ENCODE results near the gene CYP4F11. TPM values are rescaled to one million over a fixed set of nuclear protein-coding genes. Genes with fewer than 3 reads are reported as not detected.

CYP4F11 gene
- total RNA-seq, 1 donor from 2014 or later: not detected

- TF ChIP-seq EZH2 (IDR thresholded peaks at IDR 0.05; ENCODE audit: insufficient read depth, low read length): no peak
- no peak for TF ChIP-seq CTCF (IDR thresholded peaks at IDR 0.05; ENCODE audit: insufficient read depth, low read depth, low read length)
- Mint-ChIP-seq H3K9me3 (ENCODE audit: unreplicated experiment) (peaks cover 12% of the 10 kb centered on the region), H3K4me1 (ENCODE audit: low read depth, unreplicated experiment) (no peaks in the 10 kb centered on the region), H3K27ac (ENCODE audit: unreplicated experiment) (no peak overlapping the region), H3K4me3 (ENCODE audit: unreplicated experiment) (no peak overlapping the region), H3K36me3 (ENCODE audit: low read depth, unreplicated experiment) (no peaks in the 10 kb centered on the region), H3K27me3 (ENCODE audit: low read depth, unreplicated experiment) (no peaks in the 10 kb centered on the region)
- no peak for FAIRE-seq
- H2AFZ ChIP-seq (ENCODE audit: low read depth, low read length): no peak overlapping the region
- H3K4me1 ChIP-seq (ENCODE audit: insufficient read depth, low read length): no peaks in the 10 kb centered on the region
- no peak overlapping the region for H3K4me3 ChIP-seq (ENCODE audit: insufficient read depth, low read depth, low read length)
- no peak for DNase-seq (ENCODE audit: low read depth)
- H4K20me1 ChIP-seq (ENCODE audit: insufficient read depth, low read length): no peaks in the 10 kb centered on the region
- H3K79me2 ChIP-seq (ENCODE audit: insufficient read depth, low read length): no peaks in the 10 kb centered on the region
- no peaks in the 10 kb centered on the region for H3K9me3 ChIP-seq (ENCODE audit: insufficient read depth, low read depth, low read length)
- no peak overlapping the region for H3K4me2 ChIP-seq (ENCODE audit: low read length)
- no peaks in the 10 kb centered on the region for H3K27me3 ChIP-seq (ENCODE audit: insufficient read depth, low read length)
- H3K36me3 ChIP-seq (ENCODE audit: insufficient read depth, low read length): no peaks in the 10 kb centered on the region
- no peak overlapping the region for H3K27ac ChIP-seq (ENCODE audit: low read depth, low read length)
- H3K9ac ChIP-seq (ENCODE audit: low read length): no peak overlapping the region
Measured at GRCh38 chr19:15922021-15922420, 12.3 kb downstream of the CYP4F11 start.

GRCh38 chr19:15919243-15919642, 15.1 kb downstream of the CYP4F11 start:
- no peak overlapping the region for H3K27ac ChIP-seq (ENCODE audit: low read depth, low read length)
- no peaks in the 10 kb centered on the region for H3K4me1 Mint-ChIP-seq (ENCODE audit: low read depth, unreplicated experiment)
- H3K36me3 ChIP-seq (ENCODE audit: insufficient read depth, low read length): no peaks in the 10 kb centered on the region
- no peaks in the 10 kb centered on the region for H3K27me3 ChIP-seq (ENCODE audit: insufficient read depth, low read length)
- no peaks in the 10 kb centered on the region for H4K20me1 ChIP-seq (ENCODE audit: insufficient read depth, low read length)
- H3K4me2 ChIP-seq (ENCODE audit: low read length): no peak overlapping the region
- TF ChIP-seq EZH2 (IDR thresholded peaks at IDR 0.05; ENCODE audit: insufficient read depth, low read length) (no peak), CTCF (IDR thresholded peaks at IDR 0.05; ENCODE audit: insufficient read depth, low read depth, low read length) (no peak)
- H3K27ac Mint-ChIP-seq (ENCODE audit: unreplicated experiment): no peak overlapping the region
- H3K4me1 ChIP-seq (ENCODE audit: insufficient read depth, low read length): no peaks in the 10 kb centered on the region
- H3K4me3 ChIP-seq (ENCODE audit: insufficient read depth, low read depth, low read length): no peak overlapping the region
- peaks cover 2% of the 10 kb centered on the region for H3K9me3 ChIP-seq (ENCODE audit: insufficient read depth, low read depth, low read length)
- DNase-seq (ENCODE audit: low read depth) (no peak), FAIRE-seq (no peak)
- H3K79me2 ChIP-seq (ENCODE audit: insufficient read depth, low read length): no peaks in the 10 kb centered on the region
- no peak overlapping the region for H2AFZ ChIP-seq (ENCODE audit: low read depth, low read length)
- H3K9ac ChIP-seq (ENCODE audit: low read length): no peak overlapping the region
- H3K4me3 Mint-ChIP-seq (ENCODE audit: unreplicated experiment): no peak overlapping the region
- peaks cover 10% of the 10 kb centered on the region for H3K9me3 Mint-ChIP-seq (ENCODE audit: unreplicated experiment)
- no peaks in the 10 kb centered on the region for H3K36me3 Mint-ChIP-seq (ENCODE audit: low read depth, unreplicated experiment)
- H3K27me3 Mint-ChIP-seq (ENCODE audit: low read depth, unreplicated experiment): no peaks in the 10 kb centered on the region

- H3K9ac ChIP-seq (ENCODE audit: low read length): no peak overlapping the region
- no peaks in the 10 kb centered on the region for H3K36me3 ChIP-seq (ENCODE audit: insufficient read depth, low read length)
- DNase-seq (ENCODE audit: low read depth) (no peak), FAIRE-seq (no peak)
- no peak overlapping the region for H3K4me2 ChIP-seq (ENCODE audit: low read length)
- H3K27ac ChIP-seq (ENCODE audit: low read depth, low read length): no peak overlapping the region
- no peaks in the 10 kb centered on the region for H3K27me3 ChIP-seq (ENCODE audit: insufficient read depth, low read length)
- no peaks in the 10 kb centered on the region for H3K4me1 Mint-ChIP-seq (ENCODE audit: low read depth, unreplicated experiment)
- H3K9me3 ChIP-seq (ENCODE audit: insufficient read depth, low read depth, low read length): peaks cover 2% of the 10 kb centered on the region
- H2AFZ ChIP-seq (ENCODE audit: low read depth, low read length): no peak overlapping the region
- H3K9me3 Mint-ChIP-seq (ENCODE audit: unreplicated experiment): peaks cover 9% of the 10 kb centered on the region
- TF ChIP-seq CTCF (IDR thresholded peaks at IDR 0.05; ENCODE audit: insufficient read depth, low read depth, low read length) (no peak), EZH2 (IDR thresholded peaks at IDR 0.05; ENCODE audit: insufficient read depth, low read length) (no peak)
- H3K79me2 ChIP-seq (ENCODE audit: insufficient read depth, low read length): no peaks in the 10 kb centered on the region
- H3K27ac Mint-ChIP-seq (ENCODE audit: unreplicated experiment): no peak overlapping the region
- no peaks in the 10 kb centered on the region for H3K4me1 ChIP-seq (ENCODE audit: insufficient read depth, low read length)
- no peaks in the 10 kb centered on the region for H3K27me3 Mint-ChIP-seq (ENCODE audit: low read depth, unreplicated experiment)
- no peaks in the 10 kb centered on the region for H3K36me3 Mint-ChIP-seq (ENCODE audit: low read depth, unreplicated experiment)
- H4K20me1 ChIP-seq (ENCODE audit: insufficient read depth, low read length): no peaks in the 10 kb centered on the region
- no peak overlapping the region for H3K4me3 ChIP-seq (ENCODE audit: insufficient read depth, low read depth, low read length)
- H3K4me3 Mint-ChIP-seq (ENCODE audit: unreplicated experiment): no peak overlapping the region
Measured at GRCh38 chr19:15915109-15915508, 19.2 kb downstream of the CYP4F11 start.
